ENCODE measurements around the gene GPX1.
A peak's percentile ranks its signal among the peaks of the same experiment; 100 is the strongest.

Gene GPX1

GRCh38 chr3:49343163-49343562, 15.0 kb downstream of the GPX1 start:
- H3K36me3 Mint-ChIP-seq (ENCODE audit: low read depth), result peaks cover 2% of the 10 kb centered on the region
- H3K27me3 Mint-ChIP-seq (ENCODE audit: low read depth, poor library complexity), result peaks cover 8% of the 10 kb centered on the region
- no peak overlapping the region for H3K27ac Mint-ChIP-seq
- no peak for DNase-seq
- no peak for TF ChIP-seq CTCF (IDR thresholded peaks at IDR 0.05)
- H3K4me3 Mint-ChIP-seq, result no peak overlapping the region
- peaks cover 30% of the 10 kb centered on the region for H3K4me1 Mint-ChIP-seq
- H3K9me3 Mint-ChIP-seq, result no peaks in the 10 kb centered on the region

GRCh38 chr3:49341996-49342395, 16.2 kb downstream of the GPX1 start:
- Mint-ChIP-seq H3K9me3 (no peaks in the 10 kb centered on the region), H3K36me3 (ENCODE audit: low read depth) (peaks cover 5% of the 10 kb centered on the region), H3K4me1 (peaks cover 33% of the 10 kb centered on the region), H3K4me3 (no peak overlapping the region), H3K27ac (peak overlapping the region; percentile 26), H3K27me3 (ENCODE audit: low read depth, poor library complexity) (peaks cover 8% of the 10 kb centered on the region)
- no peak for TF ChIP-seq CTCF (IDR thresholded peaks at IDR 0.05)
- DNase-seq, result no peak

DNA sequence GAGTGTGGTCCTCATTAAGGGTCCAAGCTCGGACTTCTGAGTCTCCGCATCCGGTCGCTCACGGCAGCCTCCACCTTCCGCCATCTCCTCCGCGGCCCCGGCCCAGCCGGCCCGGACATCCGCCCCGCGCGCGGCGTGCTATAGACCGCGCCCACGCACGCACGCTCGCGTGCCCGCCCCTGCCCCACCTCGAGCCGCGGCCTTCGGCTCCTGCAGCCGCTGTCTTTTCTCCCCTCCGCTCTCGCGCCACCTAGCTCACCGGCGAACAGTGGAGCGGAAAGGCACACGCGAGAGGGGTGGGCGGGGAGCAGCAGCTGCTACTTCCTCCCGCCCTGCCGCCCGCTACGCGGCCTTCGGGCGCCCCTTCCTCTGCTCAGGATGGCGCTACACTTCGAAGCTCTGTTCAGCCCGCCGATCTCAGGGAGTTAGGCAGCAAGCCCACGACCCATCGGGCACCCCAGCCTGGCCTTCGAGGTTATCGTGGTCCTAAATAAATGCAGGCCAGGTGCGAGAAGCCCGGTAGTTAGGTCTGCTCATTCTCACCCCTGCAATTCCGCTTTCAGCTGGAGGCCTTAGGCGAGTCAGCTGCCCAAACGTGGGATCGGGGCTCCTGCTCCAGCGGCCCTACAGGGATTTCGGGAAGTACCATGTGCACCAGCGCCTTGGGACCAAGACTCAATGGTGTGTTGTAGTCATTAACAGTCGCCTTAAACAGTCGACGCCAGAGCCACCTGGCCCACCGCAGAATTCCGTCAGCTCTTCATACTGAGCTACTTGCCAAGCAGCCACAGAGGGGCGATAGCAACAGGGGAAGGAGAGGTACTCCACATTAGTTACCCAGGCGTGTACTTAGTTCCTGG, 18.0 kb downstream of the GPX1 start, which contains the start of gene USP4:
Gene USP4, minus strand, starts transcription at position 113 of the 860 bp plus-strand sequence. Its CDS starts 29 bp downstream, at position 84.
- Mint-ChIP-seq H3K4me1 (peaks cover 33% of the 10 kb centered on the region), H3K27me3 (ENCODE audit: low read depth, poor library complexity) (peaks cover 4% of the 10 kb centered on the region), H3K36me3 (ENCODE audit: low read depth) (peaks cover 10% of the 10 kb centered on the region), H3K9me3 (no peaks in the 10 kb centered on the region), H3K4me3 (peak within 1 kb of the TSS; percentile 94), H3K27ac (peak within 1 kb of the TSS; percentile 97)
- TF ChIP-seq CTCF (IDR thresholded peaks at IDR 0.05), result no peak
- peak; percentile 83 for DNase-seq

GRCh38 chr3:49339581-49339940, 18.6 kb downstream of the GPX1 start:
- no peak for TF ChIP-seq CTCF (IDR thresholded peaks at IDR 0.05)
- Mint-ChIP-seq H3K9me3 (no peaks in the 10 kb centered on the region), H3K4me1 (peaks cover 33% of the 10 kb centered on the region), H3K27ac (peak overlapping the region; percentile 97), H3K36me3 (ENCODE audit: low read depth) (peaks cover 16% of the 10 kb centered on the region), H3K27me3 (ENCODE audit: low read depth, poor library complexity) (peaks cover 4% of the 10 kb centered on the region), H3K4me3 (peak overlapping the region; percentile 94)
- DNase-seq, result peak; percentile 69

- Mint-ChIP-seq H3K27me3 (ENCODE audit: low read depth, poor library complexity) (no peaks in the 10 kb centered on the region), H3K27ac (no peak overlapping the region), H3K9me3 (no peaks in the 10 kb centered on the region), H3K4me3 (no peak overlapping the region), H3K36me3 (ENCODE audit: low read depth) (peaks cover 63% of the 10 kb centered on the region), H3K4me1 (peaks cover 11% of the 10 kb centered on the region)
- TF ChIP-seq CTCF (IDR thresholded peaks at IDR 0.05), result no peak
- no peak for DNase-seq
Measured at GRCh38 chr3:49333916-49334633, 24.1 kb downstream of the GPX1 start.
